Heart left ventricle (tissue), 13 donors: ENCODE measurements around the gene TMEM198.

Source experiments
- POLR2A ChIP-seq, 2 donors: fragments of 450-650 bp; IDR thresholded peaks; one replicate each; pipeline ENCODE4 v1.6.1; 2017; ENCODE audit warnings: antibody characterized with exemption in 2 of 2, mild to moderate bottlenecking in 2 of 2, moderate library complexity in 2 of 2
- TF ChIP-seq, protein P1 (sequence below), 12 donors: fragments of 200-600 bp; sonication (generic) in 4 of 12; IDR thresholded peaks; one replicate each; pipeline versions ENCODE4 v1.5.0 to v1.8.0; 2018 to 2022; ENCODE audit warnings: antibody characterized with exemption in 12 of 12, mild to moderate bottlenecking in 5 of 12
- donor health status: ischemic (EF 13 %, LVEDD 7.1; RV severe dilation, severe dysfunction).
- donor health status: DM: no; HTN: yes; CAD: no.
- donor health status: DM: no; HTN: no; CAD: no.
- donor health status: ischemic (EF 25% LVEDD 6.9; RV normal size, moderate dysfunction).
- donor health status: ischemic (EF 25% LVEDD 5.7; RV mildly dilated, moderate dysfunction).
- donor health status: ischemic (EF 35%, LVEDD 5.7; RV mildly dilated, moderate dysfunction).
- donor health status: nonischemic (EF 11% LVEDD 7.7; RV severe dilation, severe dysfunction).
- donor health status: DM: yes; HTN: yes; CAD: no.
- donor health status: PGD.
- donor health status: ischemic (EF 29% LVEDD 5.4; RV normal size, mild dysfunction).
- donor health status: nonischemic (EF 23%, LVEDD 6.1; RV moderate dilation, normal function).

GRCh38 chr2:219495531-219496122 is 48.2 kb upstream of the TMEM198 start:
- TF ChIP-seq, protein P1, sequence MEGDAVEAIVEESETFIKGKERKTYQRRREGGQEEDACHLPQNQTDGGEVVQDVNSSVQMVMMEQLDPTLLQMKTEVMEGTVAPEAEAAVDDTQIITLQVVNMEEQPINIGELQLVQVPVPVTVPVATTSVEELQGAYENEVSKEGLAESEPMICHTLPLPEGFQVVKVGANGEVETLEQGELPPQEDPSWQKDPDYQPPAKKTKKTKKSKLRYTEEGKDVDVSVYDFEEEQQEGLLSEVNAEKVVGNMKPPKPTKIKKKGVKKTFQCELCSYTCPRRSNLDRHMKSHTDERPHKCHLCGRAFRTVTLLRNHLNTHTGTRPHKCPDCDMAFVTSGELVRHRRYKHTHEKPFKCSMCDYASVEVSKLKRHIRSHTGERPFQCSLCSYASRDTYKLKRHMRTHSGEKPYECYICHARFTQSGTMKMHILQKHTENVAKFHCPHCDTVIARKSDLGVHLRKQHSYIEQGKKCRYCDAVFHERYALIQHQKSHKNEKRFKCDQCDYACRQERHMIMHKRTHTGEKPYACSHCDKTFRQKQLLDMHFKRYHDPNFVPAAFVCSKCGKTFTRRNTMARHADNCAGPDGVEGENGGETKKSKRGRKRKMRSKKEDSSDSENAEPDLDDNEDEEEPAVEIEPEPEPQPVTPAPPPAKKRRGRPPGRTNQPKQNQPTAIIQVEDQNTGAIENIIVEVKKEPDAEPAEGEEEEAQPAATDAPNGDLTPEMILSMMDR (IDR thresholded peaks at IDR 0.05), result peak in 10 of 12 donors; percentile 37 to 73 (median 61)
- no peak for TF ChIP-seq POLR2A (IDR thresholded peaks at IDR 0.05)
